Mesothelial cell of epicardium (in vitro differentiated cells): ENCODE data around the gene ABCA5. TPM values are rescaled to one million over a fixed set of nuclear protein-coding genes. Genes with fewer than 3 reads are reported as not detected.
"Not testable (repeated sequence)": the region's sequence is repeated elsewhere in the genome, so short reads cannot be mapped to it uniquely, and the experiment has no call there.

Experiments
- DNase-seq, 2 experiments: peaks; one replicate each; pipeline ENCODE4 v3.0.0; 2021; ENCODE audit warnings: low spot score in 2 of 2; ENCODE audit not compliant: unreplicated experiment in 2 of 2
- H3K27ac Mint-ChIP-seq: 2 replicates; pipeline ENCODE4 v1.8.0; 2021; ENCODE audit warnings: mixed read lengths
- H3K27me3 Mint-ChIP-seq: 2 replicates; pipeline ENCODE4 v1.8.0; 2021; ENCODE audit warnings: low read depth, mixed read lengths
- H3K36me3 Mint-ChIP-seq: 2 replicates; pipeline ENCODE4 v1.8.0; 2021; ENCODE audit warnings: mixed read lengths
- H3K4me1 Mint-ChIP-seq: 2 replicates; pipeline ENCODE4 v1.8.0; 2021; ENCODE audit warnings: mixed read lengths
- H3K4me3 Mint-ChIP-seq: 2 replicates; pipeline ENCODE4 v1.8.0; 2021; ENCODE audit warnings: mild to moderate bottlenecking, moderate library complexity, mixed read lengths
- H3K9me3 Mint-ChIP-seq: 2 replicates; pipeline ENCODE4 v1.8.0; 2021; ENCODE audit warnings: mixed read lengths
- CTCF ChIP-seq: fragments of 200-600 bp; sonication (generic); IDR thresholded peaks from one replicate; pipeline ENCODE4 v1.5.0; 2021; ENCODE audit warnings: antibody characterized with exemption; ENCODE audit not compliant: unreplicated experiment
- total RNA-seq: library from RNA; stranded (reverse); gene quantifications from 3 replicates; pipeline ENCODE4 v1.2.1, GENCODE V29; 2021

The ABCA5 gene
- total RNA-seq, 1 donor from 2014 or later: 12.5 TPM

- TF ChIP-seq CTCF: no peak
- H3K27ac Mint-ChIP-seq: no peak overlapping the region
- H3K4me1 Mint-ChIP-seq: no peaks in the 10 kb centered on the region
- peaks cover 10% of the 10 kb centered on the region for H3K9me3 Mint-ChIP-seq
- H3K4me3 Mint-ChIP-seq: no peak overlapping the region
- peaks cover 37% of the 10 kb centered on the region for H3K27me3 Mint-ChIP-seq
- no peaks in the 10 kb centered on the region for H3K36me3 Mint-ChIP-seq
- no peak for DNase-seq
Observed at GRCh38 chr17:69207151-69207550, 119.8 kb downstream of the ABCA5 start.

DNA sequence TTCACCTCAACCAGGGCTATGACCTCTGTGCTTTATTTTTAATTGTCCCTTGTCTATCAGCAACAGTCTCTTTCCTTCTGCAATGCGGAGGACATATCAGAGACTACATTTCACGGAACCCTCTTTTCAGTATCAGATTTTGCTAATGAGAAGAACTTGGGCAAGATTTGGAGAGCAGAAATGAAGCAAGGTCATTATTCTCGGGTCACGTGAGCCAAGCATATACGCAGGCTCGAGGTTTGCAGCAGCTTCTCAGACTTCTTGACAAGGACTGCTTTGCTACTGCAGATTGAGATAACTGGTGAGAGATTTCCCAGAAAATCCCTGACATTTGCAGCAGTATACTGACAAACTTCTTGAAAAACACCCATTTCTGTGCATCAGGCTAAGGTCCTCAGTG is 128.7 kb downstream of the ABCA5 start:
- H3K36me3 Mint-ChIP-seq: no peaks in the 10 kb centered on the region
- H3K9me3 Mint-ChIP-seq: no peaks in the 10 kb centered on the region
- no peak for TF ChIP-seq CTCF
- no peaks in the 10 kb centered on the region for H3K4me1 Mint-ChIP-seq
- DNase-seq: no peak
- no peak overlapping the region for H3K27ac Mint-ChIP-seq
- no peak overlapping the region for H3K4me3 Mint-ChIP-seq
- H3K27me3 Mint-ChIP-seq: peaks cover 9% of the 10 kb centered on the region

DNA sequence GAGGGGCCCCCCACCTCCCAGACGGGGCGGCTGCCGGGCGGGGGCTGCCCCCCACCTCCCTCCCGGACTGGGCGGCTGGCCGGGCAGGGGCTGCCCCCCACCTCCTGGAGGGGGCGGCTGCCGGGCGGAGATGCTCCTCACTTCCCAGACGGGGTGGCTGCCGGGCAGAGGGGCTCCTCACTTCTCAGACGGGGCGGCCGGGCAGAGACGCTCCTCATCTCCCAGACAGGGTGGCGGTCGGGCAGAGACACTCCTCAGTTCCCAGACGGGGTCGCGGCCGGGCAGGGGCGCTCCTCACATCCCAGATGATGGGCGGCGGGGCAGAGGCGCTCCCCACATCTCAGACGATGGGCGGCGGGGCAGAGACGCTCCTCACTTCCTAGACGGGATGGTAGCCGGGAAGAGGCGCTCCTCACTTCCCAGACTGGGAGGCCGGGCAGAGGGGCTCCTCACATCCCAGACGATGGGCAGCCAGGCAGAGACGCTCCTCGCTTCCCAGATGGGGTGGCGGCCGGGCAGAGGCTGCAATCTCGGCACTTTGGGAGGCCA is 130.8 kb downstream of the ABCA5 start:
- DNase-seq, H3K27ac Mint-ChIP-seq, H3K4me3 Mint-ChIP-seq, H3K4me1 Mint-ChIP-seq, H3K27me3 Mint-ChIP-seq, H3K9me3 Mint-ChIP-seq, H3K36me3 Mint-ChIP-seq: not testable (repeated sequence)

Other genes with a start within 250 kb of the ABCA5 start
- gene ABCA6, start 185.2 kb downstream of the ABCA5 start, total RNA-seq: 0.11 to 0.79 TPM (median 0.42 TPM) in 3 replicates
- 0.45 to 0.74 TPM (median 0.55 TPM) in 3 replicates for gene ABCA10, start 98.3 kb downstream of the ABCA5 start, total RNA-seq
- gene MAP2K6, start 87.6 kb upstream of the ABCA5 start, total RNA-seq: 21.2 to 24.1 TPM (median 21.7 TPM) in 3 replicates